Gastrocnemius medialis (tissue), 4 donors: ENCODE data around the gene ULBP3. TPM values are rescaled to one million over a fixed set of nuclear protein-coding genes. Genes with fewer than 3 reads are reported as not detected.

Experiments
- ATAC-seq, 2 donors: fragments of 150-250 bp; one replicate each; pipeline ENCODE4 v1.9.1; 2016
- DNase-seq, 2 donors: peaks; one replicate each; pipeline ENCODE4 v3.0.0-alpha.2; 2019
- H3K27ac ChIP-seq, 4 donors: fragments of 200-600 bp; sonication (generic); 1 replicate in 1 of 4; 2 replicates in 3 of 4; pipeline ENCODE4 v1.5.1; 2016 to 2018; ENCODE audit warnings: mild to moderate bottlenecking in 2 of 4, moderate library complexity in 1 of 4
- H3K27me3 ChIP-seq, 3 donors: fragments of 200-600 bp; sonication (generic) in 2 of 3; 1 replicate in 1 of 3; 2 replicates in 2 of 3; pipeline versions ENCODE4 v1.5.1 to v1.6.0; 2016 to 2019; ENCODE audit warnings: mild to moderate bottlenecking in 1 of 3, moderate library complexity in 1 of 3
- H3K36me3 ChIP-seq, 2 donors: fragments of 200-600 bp; sonication (generic) in 1 of 2; one replicate each; pipeline ENCODE4 v1.5.1; 2017 to 2018
- H3K4me1 ChIP-seq, 2 donors: fragments of 200-600 bp; sonication (generic) in 1 of 2; one replicate each; pipeline ENCODE4 v1.5.1; 2016 to 2017; ENCODE audit warnings: mild to moderate bottlenecking in 2 of 2
- H3K4me3 ChIP-seq, 4 donors: fragments of 200-600 bp; sonication (generic) in 3 of 4; 1 replicate in 1 of 4; 2 replicates in 3 of 4; pipeline ENCODE4 v1.5.1; 2016 to 2019; ENCODE audit warnings: mild to moderate bottlenecking in 2 of 4
- H3K9me3 ChIP-seq, 3 donors: fragments of 200-600 bp; sonication (generic) in 2 of 3; 1 replicate in 1 of 3; 2 replicates in 2 of 3; pipeline ENCODE4 v1.5.1; 2016 to 2019
- POLR2A ChIP-seq, 2 donors: fragments of 450-650 bp; IDR thresholded peaks; one replicate each; pipeline ENCODE4 v1.6.1; 2017; ENCODE audit warnings: antibody characterized with exemption in 2 of 2, mild to moderate bottlenecking in 2 of 2, moderate library complexity in 2 of 2
- in situ Hi-C, 4 donors: fragments of 200-750 bp; cut with MboI; loops; one replicate each; pipeline versions ENCODE4 v1.15.0 to v1.8.0; 2017; ENCODE audit warnings: low sequenced_read_pairs in 4 of 4
- intact Hi-C: fragments of 100-400 bp; cut with DNase I; formaldehyde crosslinking; loops from one replicate; pipeline ENCODE4 v1.15.1; 2023; ENCODE audit warnings: low total_unique reads
- total RNA-seq, 4 donors: library from RNA; depleted of rRNA; stranded (reverse); fragments of >200 nt; gene quantifications; one replicate each; pipeline versions ENCODE4 v1.1.0 to v1.2.3, GENCODE V29; 2016
- TF ChIP-seq, protein P1 (sequence below), 5 experiments: fragments of 450-650 bp in 3 of 5; fragments of 200-600 bp in 2 of 5; sonication (generic) in 2 of 5; IDR thresholded peaks in 4 of 5; conservative IDR thresholded peaks in 1 of 5; 1 replicate in 4 of 5; 2 replicates in 1 of 5; pipeline ENCODE4 v1.5.1; 2016 to 2019; ENCODE audit warnings: antibody characterized with exemption in 5 of 5, mild to moderate bottlenecking in 3 of 5, moderate library complexity in 3 of 5

The ULBP3 gene
- total RNA-seq, 4 donors from 2014 or later, result 1.1 TPM; not detected in 3

DNA sequence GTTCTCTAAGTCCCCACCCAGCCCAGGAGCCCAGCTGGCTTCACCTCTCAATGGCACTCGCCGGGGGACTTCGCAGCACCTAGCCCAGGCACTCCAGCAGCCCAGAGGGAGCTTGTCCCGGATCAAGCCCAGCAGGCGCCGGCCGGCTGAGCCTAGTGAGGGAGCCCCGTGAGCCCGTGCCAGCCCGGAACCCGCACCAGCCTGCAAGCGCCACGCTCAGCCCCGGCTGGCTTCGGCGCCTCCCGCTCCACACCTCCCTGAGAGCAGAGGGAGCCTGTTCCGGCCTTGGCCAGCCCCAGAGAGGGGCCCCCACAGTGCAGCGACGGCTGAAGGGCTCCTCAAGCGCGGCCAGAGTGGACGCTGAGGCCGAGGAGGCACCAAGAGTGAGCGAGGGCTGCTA, 46.8 kb upstream of the ULBP3 start:
- in situ Hi-C loops, result no loop called here

DNA sequence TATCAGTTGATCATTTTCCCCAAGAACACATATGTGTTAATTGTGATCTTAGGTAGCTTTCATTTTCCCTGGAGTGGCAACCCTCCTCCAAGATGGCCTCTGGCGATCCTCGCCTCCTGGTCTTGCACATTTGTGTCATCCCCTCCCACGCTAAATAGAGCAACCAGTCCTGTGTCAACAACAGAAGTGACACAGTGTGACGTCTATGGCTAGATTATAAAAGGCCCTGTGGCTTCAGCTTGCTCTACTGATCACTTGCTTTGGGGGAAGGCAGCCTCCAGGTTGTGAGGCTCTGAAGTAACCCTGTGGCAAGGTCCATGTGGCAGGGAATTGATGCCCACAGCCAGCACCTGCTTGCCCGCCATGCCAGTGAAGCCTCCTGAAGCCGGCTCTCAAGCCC, 43.3 kb upstream of the ULBP3 start:
- ATAC-seq (no peak), DNase-seq (no peak)
- in situ Hi-C loops (no loop called here), intact Hi-C loops (no loop called here)
- Histone ChIP-seq H3K4me3 (no peak overlapping the region), H3K27ac (no peak overlapping the region), H3K4me1 (no peaks in the 10 kb centered on the region), H3K36me3 (no peaks in the 10 kb centered on the region), H3K27me3 (no peaks in the 10 kb centered on the region), H3K9me3 (no peaks in the 10 kb centered on the region)
- TF ChIP-seq POLR2A (IDR thresholded peaks at IDR 0.05), result no peak
- TF ChIP-seq, protein P1, sequence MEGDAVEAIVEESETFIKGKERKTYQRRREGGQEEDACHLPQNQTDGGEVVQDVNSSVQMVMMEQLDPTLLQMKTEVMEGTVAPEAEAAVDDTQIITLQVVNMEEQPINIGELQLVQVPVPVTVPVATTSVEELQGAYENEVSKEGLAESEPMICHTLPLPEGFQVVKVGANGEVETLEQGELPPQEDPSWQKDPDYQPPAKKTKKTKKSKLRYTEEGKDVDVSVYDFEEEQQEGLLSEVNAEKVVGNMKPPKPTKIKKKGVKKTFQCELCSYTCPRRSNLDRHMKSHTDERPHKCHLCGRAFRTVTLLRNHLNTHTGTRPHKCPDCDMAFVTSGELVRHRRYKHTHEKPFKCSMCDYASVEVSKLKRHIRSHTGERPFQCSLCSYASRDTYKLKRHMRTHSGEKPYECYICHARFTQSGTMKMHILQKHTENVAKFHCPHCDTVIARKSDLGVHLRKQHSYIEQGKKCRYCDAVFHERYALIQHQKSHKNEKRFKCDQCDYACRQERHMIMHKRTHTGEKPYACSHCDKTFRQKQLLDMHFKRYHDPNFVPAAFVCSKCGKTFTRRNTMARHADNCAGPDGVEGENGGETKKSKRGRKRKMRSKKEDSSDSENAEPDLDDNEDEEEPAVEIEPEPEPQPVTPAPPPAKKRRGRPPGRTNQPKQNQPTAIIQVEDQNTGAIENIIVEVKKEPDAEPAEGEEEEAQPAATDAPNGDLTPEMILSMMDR (IDR thresholded peaks at IDR 0.05 in 4 of 5, conservative IDR thresholded peaks at IDR 0.05 in 1 of 5), result no peak

More for the DNA sequence above, 46.8 kb upstream of the ULBP3 start:
- H3K9me3 ChIP-seq, result no peaks in the 10 kb centered on the region
- no peak overlapping the region for H3K27ac ChIP-seq
- no peak for DNase-seq
- no peaks in the 10 kb centered on the region for H3K36me3 ChIP-seq
- no peak overlapping the region for H3K4me3 ChIP-seq
- ATAC-seq, result no peak
- TF ChIP-seq POLR2A (IDR thresholded peaks at IDR 0.05), result no peak
- TF ChIP-seq, protein P1 (IDR thresholded peaks at IDR 0.05 in 4 of 5, conservative IDR thresholded peaks at IDR 0.05 in 1 of 5), result no peak
- no peaks in the 10 kb centered on the region for H3K4me1 ChIP-seq
- intact Hi-C loops, result no loop called here
- H3K27me3 ChIP-seq, result no peaks in the 10 kb centered on the region

DNA sequence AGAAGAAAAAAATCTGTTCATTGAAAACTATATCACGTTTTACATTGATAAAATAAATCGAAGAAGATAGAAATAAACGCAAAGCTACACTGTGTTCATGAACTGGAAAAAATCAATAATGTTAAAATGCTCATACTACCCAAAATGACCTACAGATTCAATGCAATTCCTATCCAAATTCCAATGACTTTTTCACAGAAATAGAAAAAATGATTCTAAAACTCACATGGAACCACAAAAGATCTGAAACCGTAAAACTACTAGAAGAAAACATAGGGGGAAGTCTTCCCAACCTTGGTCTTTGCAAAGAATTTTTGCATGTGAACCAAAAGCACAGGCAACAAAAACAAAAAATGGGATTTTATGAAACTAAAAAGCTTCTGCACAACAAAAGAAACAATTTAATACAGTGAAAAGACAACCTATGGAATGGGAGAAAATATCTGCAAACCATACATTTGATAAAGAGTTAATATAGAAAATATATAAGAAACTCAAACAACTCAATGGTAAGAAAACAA, 33.9 kb upstream of the ULBP3 start:
- Histone ChIP-seq H3K27me3 (no peaks in the 10 kb centered on the region), H3K27ac (no peak overlapping the region), H3K9me3 (no peaks in the 10 kb centered on the region), H3K36me3 (no peaks in the 10 kb centered on the region), H3K4me1 (no peaks in the 10 kb centered on the region), H3K4me3 (no peak overlapping the region)
- DNase-seq (no peak), ATAC-seq (no peak)
- TF ChIP-seq, protein P1 (IDR thresholded peaks at IDR 0.05 in 4 of 5, conservative IDR thresholded peaks at IDR 0.05 in 1 of 5), result no peak
- no peak for TF ChIP-seq POLR2A (IDR thresholded peaks at IDR 0.05)
- intact Hi-C loops, result no loop called here
- in situ Hi-C loops, result no loop called here

DNA sequence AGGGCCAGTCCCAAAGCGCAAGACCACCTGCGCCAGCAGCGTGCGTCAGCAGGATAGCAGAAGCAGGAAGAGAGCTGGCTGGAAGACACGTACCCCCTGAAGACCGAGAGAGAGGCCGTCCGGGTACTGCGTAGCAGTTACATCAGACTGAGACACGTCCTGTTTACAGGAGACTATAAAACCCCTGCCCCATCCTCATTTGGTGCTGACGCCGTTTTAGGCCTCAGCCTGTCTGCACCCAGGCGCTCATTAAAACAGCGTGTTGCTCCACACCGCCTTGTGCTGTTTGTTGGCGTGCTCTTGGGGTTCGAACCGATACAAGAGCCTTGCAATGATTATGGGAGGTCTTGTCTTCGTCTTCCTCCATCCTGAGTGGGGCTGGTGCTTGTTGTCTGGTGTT, 31.8 kb upstream of the ULBP3 start:
- H3K36me3 ChIP-seq, result no peaks in the 10 kb centered on the region
- intact Hi-C loops (no loop called here), in situ Hi-C loops (no loop called here)
- no peaks in the 10 kb centered on the region for H3K4me1 ChIP-seq
- no peak for ATAC-seq
- H3K9me3 ChIP-seq, result no peaks in the 10 kb centered on the region
- DNase-seq, result no peak
- no peak for TF ChIP-seq POLR2A (IDR thresholded peaks at IDR 0.05)
- TF ChIP-seq, protein P1 (IDR thresholded peaks at IDR 0.05 in 4 of 5, conservative IDR thresholded peaks at IDR 0.05 in 1 of 5), result no peak
- H3K27me3 ChIP-seq, result no peaks in the 10 kb centered on the region
- no peak overlapping the region for H3K27ac ChIP-seq
- H3K4me3 ChIP-seq, result no peak overlapping the region

DNA sequence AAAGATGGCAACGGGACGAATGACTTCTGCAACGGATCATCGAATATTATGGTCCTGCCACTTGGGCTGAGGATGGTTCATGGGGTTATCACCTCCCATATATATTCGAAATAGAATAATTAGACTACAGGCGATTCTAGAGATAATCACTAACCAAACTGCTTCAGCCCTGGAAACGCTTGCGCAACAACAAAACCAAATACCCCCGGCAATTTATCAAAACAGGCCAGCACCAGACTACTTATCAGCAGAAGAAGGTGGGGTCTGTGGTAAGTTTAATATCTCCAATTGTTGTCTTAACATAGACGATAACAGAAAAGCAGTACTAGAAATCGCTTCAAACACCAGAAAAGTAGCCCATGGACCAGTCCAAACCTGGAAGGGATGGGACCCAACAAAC, 31.0 kb upstream of the ULBP3 start:
- no peaks in the 10 kb centered on the region for H3K36me3 ChIP-seq
- in situ Hi-C loops (loop anchor here in 1 of 4 donors (25.0 kb wide), 1 partner anchor 712 kb away; no protein-coding TSS in a partner anchor), intact Hi-C loops (no loop called here)
- H3K27me3 ChIP-seq, result no peaks in the 10 kb centered on the region
- DNase-seq, result no peak
- no peak for TF ChIP-seq POLR2A (IDR thresholded peaks at IDR 0.05)
- TF ChIP-seq, protein P1 (IDR thresholded peaks at IDR 0.05 in 4 of 5, conservative IDR thresholded peaks at IDR 0.05 in 1 of 5), result no peak
- no peak for ATAC-seq
- H3K9me3 ChIP-seq, result no peaks in the 10 kb centered on the region
- no peak overlapping the region for H3K4me3 ChIP-seq
- no peak overlapping the region for H3K27ac ChIP-seq
- no peaks in the 10 kb centered on the region for H3K4me1 ChIP-seq
